ENCODE data around the gene TMEM121. TPM values are rescaled to one million over a fixed set of nuclear protein-coding genes. Genes with fewer than 3 reads are reported as not detected.

TMEM121 gene
- total RNA-seq, 1 donor from 2014 or later: 13.9 TPM

GRCh38 chr14:105479431-105480158 lies 46.8 kb upstream of the TMEM121 start:
- TF ChIP-seq, protein P1, sequence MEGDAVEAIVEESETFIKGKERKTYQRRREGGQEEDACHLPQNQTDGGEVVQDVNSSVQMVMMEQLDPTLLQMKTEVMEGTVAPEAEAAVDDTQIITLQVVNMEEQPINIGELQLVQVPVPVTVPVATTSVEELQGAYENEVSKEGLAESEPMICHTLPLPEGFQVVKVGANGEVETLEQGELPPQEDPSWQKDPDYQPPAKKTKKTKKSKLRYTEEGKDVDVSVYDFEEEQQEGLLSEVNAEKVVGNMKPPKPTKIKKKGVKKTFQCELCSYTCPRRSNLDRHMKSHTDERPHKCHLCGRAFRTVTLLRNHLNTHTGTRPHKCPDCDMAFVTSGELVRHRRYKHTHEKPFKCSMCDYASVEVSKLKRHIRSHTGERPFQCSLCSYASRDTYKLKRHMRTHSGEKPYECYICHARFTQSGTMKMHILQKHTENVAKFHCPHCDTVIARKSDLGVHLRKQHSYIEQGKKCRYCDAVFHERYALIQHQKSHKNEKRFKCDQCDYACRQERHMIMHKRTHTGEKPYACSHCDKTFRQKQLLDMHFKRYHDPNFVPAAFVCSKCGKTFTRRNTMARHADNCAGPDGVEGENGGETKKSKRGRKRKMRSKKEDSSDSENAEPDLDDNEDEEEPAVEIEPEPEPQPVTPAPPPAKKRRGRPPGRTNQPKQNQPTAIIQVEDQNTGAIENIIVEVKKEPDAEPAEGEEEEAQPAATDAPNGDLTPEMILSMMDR (conservative IDR thresholded peaks at IDR 0.05): no peak
- Mint-ChIP-seq H3K4me1 (peaks cover 20% of the 10 kb centered on the region), H3K36me3 (ENCODE audit: low read depth) (no peaks in the 10 kb centered on the region), H3K27ac (ENCODE audit: unreplicated experiment) (no peak overlapping the region), H3K27me3 (ENCODE audit: low read depth) (peaks cover 43% of the 10 kb centered on the region), H3K9me3 (no peaks in the 10 kb centered on the region), H3K4me3 (peak overlapping the region; percentile 65)
- DNase-seq (ENCODE audit: low read depth, low spot score): no peak

- Mint-ChIP-seq H3K27me3 (ENCODE audit: low read depth) (peaks cover 48% of the 10 kb centered on the region), H3K27ac (ENCODE audit: unreplicated experiment) (no peak overlapping the region), H3K36me3 (ENCODE audit: low read depth) (no peaks in the 10 kb centered on the region), H3K4me1 (peaks cover 21% of the 10 kb centered on the region), H3K9me3 (no peaks in the 10 kb centered on the region), H3K4me3 (peak overlapping the region; percentile 84)
- TF ChIP-seq, protein P1 (conservative IDR thresholded peaks at IDR 0.05): no peak
- no peak for DNase-seq (ENCODE audit: low read depth, low spot score)
Observed at GRCh38 chr14:105480199-105480746, 46.1 kb upstream of the TMEM121 start.

DNA sequence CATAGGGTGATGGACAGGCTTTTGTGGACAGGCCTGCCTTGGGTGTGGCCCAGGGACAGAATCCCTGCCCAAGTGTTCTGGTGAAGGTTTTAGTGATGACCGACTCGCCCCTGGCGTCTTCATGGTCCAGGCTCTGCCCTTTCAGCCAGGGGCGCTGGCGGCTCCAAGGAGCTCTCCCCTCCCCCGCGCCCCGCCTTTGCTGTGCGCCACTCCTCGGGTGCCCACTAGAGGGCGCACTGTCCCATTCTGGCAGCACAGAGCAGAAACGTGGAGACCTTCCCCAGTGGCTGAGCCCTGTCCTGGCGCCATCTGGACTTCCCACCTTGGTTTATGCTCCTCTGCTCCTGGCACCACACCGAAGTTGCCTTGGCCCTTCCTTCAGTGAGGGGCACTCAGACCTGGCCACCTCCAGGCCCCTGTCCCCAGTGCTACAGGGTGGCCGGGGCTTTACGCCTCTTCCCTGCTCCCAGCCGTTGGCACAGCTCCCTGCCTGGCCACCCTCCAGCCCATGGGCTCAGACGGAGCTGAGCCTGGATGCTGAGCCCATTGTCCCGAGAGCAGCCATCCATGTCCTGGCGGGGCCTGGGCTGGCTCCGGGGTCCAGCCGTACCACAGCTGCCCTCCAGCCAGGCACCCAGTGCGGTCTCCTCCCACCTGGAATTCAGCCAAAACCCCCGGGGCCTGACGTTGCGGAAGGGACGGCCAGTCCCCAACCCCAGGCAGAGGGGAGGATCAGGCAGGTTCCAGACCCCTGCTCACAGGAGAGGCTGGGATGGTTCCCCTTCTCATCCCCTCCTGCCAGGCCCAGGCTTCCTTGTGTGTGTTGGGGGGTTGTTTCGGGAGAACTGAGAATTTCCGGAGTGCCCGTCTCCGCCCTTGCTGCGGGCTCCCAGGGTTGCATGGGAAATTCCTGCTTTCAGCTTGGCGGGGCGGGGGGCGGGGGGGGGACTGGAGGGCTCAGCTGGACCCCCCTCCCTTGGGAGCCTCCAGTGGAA lies 45.3 kb upstream of the TMEM121 start:
- peak overlapping the region; percentile 84 for H3K27ac Mint-ChIP-seq (ENCODE audit: unreplicated experiment)
- H3K36me3 Mint-ChIP-seq (ENCODE audit: low read depth): no peaks in the 10 kb centered on the region
- peaks cover 56% of the 10 kb centered on the region for H3K27me3 Mint-ChIP-seq (ENCODE audit: low read depth)

DNA sequence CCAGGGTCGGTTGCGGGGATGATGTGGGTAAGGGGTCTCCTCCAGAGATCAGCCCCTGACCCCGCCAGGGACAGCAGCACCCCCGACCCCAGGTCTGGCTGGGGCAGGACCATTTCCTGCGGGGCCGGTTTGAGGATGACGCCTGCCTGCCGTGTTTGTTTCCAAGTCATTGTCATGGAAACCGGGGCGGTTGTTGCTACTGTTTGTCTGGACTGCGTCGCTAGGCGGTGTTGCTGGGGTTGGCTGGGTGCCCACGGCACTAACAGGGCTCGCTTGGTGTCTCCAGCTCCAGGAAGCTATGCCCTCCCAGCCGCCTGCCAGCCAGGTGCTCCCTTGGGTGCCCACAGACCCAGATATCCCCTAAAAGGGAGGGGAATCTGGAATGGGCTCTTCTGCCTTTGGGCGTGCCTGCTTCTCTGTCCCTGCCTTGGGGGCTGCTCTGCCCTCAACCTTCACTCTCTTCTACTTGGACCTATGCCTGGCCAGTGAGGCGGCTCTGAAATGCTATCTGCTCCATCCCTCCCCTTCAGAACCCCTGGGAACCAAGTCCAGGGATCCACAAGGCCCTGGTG lies 44.4 kb upstream of the TMEM121 start:
- Mint-ChIP-seq H3K27ac (ENCODE audit: unreplicated experiment) (peak overlapping the region; percentile 99), H3K9me3 (no peaks in the 10 kb centered on the region), H3K4me3 (peak overlapping the region; percentile 84), H3K4me1 (peaks cover 21% of the 10 kb centered on the region), H3K27me3 (ENCODE audit: low read depth) (peaks cover 61% of the 10 kb centered on the region), H3K36me3 (ENCODE audit: low read depth) (no peaks in the 10 kb centered on the region)
- TF ChIP-seq, protein P1 (conservative IDR thresholded peaks at IDR 0.05): peak; percentile 22
- DNase-seq (ENCODE audit: low read depth, low spot score): peak; percentile 70

More for the DNA sequence above, 45.3 kb upstream of the TMEM121 start:
- Mint-ChIP-seq H3K9me3 (no peaks in the 10 kb centered on the region), H3K4me3 (peak overlapping the region; percentile 84), H3K4me1 (peaks cover 21% of the 10 kb centered on the region)
- TF ChIP-seq, protein P1 (conservative IDR thresholded peaks at IDR 0.05): peak; percentile 99
- DNase-seq (ENCODE audit: low read depth, low spot score): peak; percentile 99

DNA sequence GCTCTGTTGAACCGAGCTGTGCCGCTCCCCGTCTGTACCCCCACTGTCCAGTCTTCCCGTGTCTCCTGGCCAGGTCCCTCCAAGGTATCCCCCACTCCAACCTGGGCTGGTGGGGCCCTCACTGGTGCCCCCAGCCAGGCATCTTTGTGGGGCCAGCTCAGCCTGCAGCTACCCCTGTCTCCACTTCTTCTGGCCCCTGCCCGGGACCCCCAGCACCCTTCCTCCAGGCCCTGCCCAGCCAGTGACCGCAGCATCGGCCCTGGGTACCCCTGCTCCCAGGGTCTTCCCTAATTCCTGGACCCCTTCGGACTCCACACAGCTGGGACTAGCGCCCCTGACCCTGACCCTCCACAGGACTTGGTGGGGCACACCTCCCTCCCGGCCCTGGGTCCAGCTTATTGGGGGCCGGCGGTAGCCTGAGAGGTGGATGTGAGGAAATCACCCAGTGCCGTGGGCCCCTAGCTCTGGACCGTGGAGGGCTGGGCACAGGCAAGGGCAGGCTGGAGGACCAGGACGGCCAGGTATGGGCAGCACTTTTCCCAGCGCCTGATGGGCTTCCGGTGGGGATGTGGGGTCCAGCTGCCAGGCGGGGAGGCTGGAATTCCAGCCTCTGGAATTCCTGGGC lies 43.8 kb upstream of the TMEM121 start:
- peaks cover 59% of the 10 kb centered on the region for H3K27me3 Mint-ChIP-seq (ENCODE audit: low read depth)
- peak overlapping the region; percentile 84 for H3K4me3 Mint-ChIP-seq
- peaks cover 21% of the 10 kb centered on the region for H3K4me1 Mint-ChIP-seq

More for the DNA sequence above, 43.8 kb upstream of the TMEM121 start:
- TF ChIP-seq, protein P1 (conservative IDR thresholded peaks at IDR 0.05): no peak
- DNase-seq (ENCODE audit: low read depth, low spot score): no peak
- peak overlapping the region; percentile 99 for H3K27ac Mint-ChIP-seq (ENCODE audit: unreplicated experiment)
- H3K9me3 Mint-ChIP-seq: no peaks in the 10 kb centered on the region
- H3K36me3 Mint-ChIP-seq (ENCODE audit: low read depth): no peaks in the 10 kb centered on the region

Measured in neural crest cell (in vitro differentiated cells).